ENCODE results near the gene CTXND2. TPM values are rescaled to one million over a fixed set of nuclear protein-coding genes. Genes with fewer than 3 reads are reported as not detected.
"Not testable (repeated sequence)": the region's sequence is repeated elsewhere in the genome, so short reads cannot be mapped to it uniquely, and the experiment has no call there.

CTXND2 gene
- not detected in 2 replicates for total RNA-seq (2014; rRNA removed)
- not detected for polyA plus RNA-seq (2012)

DNA sequence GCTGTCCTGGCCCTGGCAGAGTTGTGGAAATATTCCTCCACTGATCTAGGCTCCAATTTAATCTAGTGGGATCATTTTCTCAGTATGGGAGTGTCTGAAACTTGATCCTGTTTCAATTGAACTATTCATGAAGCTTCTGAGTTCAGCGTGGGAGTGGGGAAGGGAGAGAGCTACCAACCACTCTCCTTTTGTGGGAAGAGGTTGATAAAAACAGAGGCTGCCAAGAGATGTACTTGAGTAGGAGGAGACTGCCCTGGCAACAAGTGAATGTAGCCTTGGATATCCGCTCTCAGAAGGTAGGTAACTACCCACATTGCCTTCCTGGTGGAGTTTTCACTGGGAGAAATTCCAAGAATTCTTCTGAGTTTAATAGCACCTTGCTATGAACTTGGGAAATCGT lies at the start of gene CTXND2:
Gene CTXND2, plus strand, starts transcription at position 119 of the 400 bp plus-strand sequence. CDS start 25,179 bp downstream, outside the sequence.
- DNase-seq (ENCODE audit: low read depth), result no peak

- DNase-seq (ENCODE audit: low read depth), result not testable (repeated sequence)
Measured at GRCh38 chr1:150840850-150841249, 46.1 kb upstream of the CTXND2 start.

GRCh38 chr1:150841626-150842025 lies 45.3 kb upstream of the CTXND2 start:
- DNase-seq (ENCODE audit: low read depth), result no peak

DNA sequence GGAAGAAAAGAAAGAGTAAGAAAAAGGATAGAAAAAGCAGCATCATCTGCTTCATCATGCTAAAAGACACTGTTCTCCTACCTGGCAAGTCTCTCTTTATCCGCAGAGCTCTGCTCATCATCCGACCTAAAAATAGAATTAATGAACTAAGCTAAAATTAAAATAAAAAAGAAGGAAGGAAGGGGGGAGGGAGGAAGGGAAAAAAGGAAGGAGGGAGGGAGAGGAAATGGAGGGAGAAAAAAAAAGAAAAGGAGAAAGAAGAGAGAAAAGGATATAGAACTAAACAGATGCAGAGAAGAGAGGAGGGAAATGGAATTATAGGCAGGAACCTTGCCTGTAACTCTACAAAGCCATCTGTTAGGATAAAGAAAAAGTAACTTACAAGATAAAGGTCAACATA lies 44.6 kb upstream of the CTXND2 start:
- no peak for DNase-seq (ENCODE audit: low read depth)

DNA sequence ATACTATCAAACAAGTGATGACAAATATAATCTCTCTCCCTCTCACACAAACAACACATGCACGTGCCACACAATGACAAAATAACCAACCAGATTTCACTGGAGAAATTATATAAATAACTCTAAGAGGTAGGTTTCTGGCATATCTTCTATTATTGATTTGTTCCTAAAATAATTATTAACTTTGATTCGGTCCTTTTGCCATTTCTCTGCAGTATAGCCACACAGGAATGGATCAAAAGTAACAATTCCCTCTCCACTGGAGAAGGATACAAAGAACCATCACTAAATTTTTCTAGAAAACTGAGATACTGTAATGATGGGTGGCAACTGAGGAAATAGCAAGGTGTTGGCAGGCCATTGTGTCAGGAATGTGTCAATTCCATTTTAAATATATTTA lies 44.0 kb upstream of the CTXND2 start:
- DNase-seq (ENCODE audit: low read depth), result no peak

GRCh38 chr1:150843474-150843873 lies 43.5 kb upstream of the CTXND2 start:
- DNase-seq (ENCODE audit: low read depth), result no peak

GRCh38 chr1:150846473-150847146 lies 40.3 kb upstream of the CTXND2 start:
- DNase-seq (ENCODE audit: low read depth), result no peak

DNA sequence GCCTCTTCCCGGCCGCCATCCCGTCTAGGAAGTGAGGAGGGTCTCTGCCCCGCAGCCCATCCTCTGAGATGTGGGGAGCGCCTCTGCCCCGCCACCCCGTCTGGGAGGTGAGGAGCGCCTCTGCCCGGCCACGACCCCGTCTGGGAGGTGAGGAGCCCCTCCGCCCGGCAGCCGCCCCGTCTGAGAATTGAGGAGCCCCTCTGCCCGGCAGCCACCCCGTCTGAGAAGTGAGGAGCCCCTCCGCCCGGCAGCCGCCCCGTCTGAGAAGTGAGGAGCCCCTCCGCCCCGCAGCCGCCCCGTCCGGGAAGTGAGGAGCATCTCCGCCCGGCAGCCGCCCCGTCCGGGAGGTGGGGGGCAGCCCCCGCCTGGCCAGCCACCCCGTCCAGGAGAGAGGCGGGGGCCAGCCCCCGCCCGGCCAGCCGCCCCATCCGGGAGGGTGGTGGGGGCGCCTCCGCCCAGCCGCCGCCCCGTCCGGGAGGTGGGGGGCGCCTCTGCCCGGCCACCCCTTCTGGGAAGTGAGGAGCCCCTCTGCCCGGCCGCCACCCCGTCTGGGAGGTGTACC lies 36.1 kb upstream of the CTXND2 start:
- DNase-seq (ENCODE audit: low read depth), result not testable (repeated sequence)

DNA sequence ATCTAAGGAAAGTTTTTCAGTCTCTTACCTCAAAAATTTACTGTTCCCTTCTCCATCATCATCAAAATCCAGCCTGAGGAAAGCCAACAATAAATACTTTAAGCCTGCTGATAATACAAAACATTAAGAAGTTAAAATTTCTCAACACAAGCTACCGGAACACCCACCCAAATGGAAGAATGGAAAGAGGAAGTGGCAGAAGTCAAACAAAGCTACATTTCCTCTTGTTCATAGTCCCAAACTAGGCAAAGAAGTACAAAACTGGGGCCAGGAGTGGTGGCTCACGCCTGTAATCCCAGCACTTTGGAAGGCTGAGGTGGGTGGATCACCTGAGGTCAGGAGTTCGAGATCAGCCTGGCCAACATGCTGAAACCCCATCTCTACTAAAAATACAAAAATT lies 34.2 kb upstream of the CTXND2 start:
- DNase-seq (ENCODE audit: low read depth), result not testable (repeated sequence)

GRCh38 chr1:150863724-150864123 lies 23.2 kb upstream of the CTXND2 start:
- DNase-seq (ENCODE audit: low read depth), result no peak

DNA sequence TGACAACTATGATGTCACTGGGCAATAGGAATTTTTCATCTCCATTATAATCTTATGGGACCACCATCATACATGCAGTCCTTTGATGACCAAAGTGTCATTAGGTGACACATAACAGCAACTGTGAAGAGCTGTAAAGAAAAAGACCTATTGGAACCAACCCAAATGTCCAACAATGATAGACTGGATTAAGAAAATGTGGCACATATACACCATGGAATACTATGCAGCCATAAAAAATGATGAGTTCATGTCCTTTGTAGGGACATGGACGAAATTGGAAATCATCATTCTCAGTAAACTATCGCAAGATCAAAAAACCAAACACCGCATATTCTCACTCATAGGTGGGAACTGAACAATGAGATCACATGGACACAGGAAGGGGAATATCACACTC lies 22.7 kb upstream of the CTXND2 start:
- DNase-seq (ENCODE audit: low read depth), result not testable (repeated sequence)

- DNase-seq (ENCODE audit: low read depth), result no peak
Measured at GRCh38 chr1:150869683-150870082, 17.3 kb upstream of the CTXND2 start.

DNA sequence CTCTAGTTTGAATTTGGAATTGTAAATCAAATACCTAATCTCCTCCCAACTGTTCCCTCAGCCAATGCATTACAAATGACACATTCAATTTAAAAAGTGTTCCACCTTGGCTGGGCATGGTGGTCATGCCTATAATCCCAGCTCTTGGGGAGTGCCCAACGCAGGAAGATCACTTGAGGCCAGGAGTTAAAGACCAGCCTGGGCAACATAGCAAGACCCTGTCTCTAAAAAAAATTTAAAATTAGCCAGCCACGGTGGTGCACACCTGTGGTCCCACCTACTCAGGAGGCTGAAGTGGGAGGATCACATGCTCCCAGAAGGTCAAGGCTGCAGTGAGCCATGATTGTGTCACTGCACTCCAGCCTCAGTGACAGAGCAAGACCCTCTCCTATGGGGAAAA lies 14.4 kb upstream of the CTXND2 start:
- no peak for DNase-seq (ENCODE audit: low read depth)

- DNase-seq (ENCODE audit: low read depth), result no peak
Measured at GRCh38 chr1:150873521-150873920, 13.4 kb upstream of the CTXND2 start.

DNA sequence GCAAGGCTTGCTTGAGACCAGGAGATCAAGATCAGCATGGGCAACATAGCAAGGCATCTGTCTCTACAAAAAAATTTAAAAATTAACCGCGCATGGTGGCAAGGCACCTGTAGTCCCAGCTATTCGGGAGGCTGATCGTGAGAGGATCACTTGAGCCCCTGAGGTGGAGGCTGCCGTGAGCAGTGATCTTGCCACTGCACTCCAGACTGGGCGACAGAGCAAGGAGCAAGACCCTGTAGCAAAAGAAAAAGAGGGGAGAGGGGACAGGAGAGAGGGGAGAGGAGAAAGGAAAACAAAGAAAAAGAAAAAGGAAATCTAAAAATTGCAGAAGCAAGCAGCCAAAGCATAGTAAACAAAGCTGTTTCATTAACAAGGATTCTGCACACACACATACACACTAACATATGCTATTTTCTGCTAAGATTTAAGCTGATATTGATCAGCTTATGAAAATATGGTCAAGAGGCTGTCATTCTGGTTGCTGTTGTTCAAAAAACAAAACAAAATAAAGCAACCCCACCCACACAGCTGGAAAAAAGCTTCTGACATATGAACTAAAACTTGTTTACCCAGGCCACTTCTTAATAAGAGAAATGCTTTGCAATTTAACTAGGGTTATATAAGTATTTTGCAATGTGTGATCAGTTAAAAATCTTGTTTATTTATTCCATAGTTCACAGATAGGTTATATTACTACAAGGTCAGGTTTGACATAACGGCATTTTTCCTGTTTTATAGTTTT lies 12.3 kb upstream of the CTXND2 start:
- DNase-seq (ENCODE audit: low read depth), result no peak

- DNase-seq (ENCODE audit: low read depth), result no peak
Measured at GRCh38 chr1:150875197-150876118, 11.5 kb upstream of the CTXND2 start.

DNA sequence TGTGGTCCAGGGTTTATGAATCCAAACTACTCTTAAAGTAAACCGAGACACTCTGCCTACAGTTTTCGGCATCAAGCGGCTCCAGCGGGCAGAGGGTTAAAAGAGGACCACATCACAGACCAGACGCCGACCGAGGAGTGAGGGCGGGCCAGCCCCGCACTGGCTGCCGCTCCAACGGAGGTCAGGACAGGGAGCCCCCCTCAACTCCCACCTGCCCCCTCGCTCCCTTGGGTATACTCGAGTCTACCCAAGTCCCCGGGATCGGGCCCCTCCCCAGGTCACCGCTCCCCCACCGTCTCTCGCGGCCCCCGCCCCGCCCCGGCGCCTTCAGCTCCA lies 10.8 kb upstream of the CTXND2 start:
- DNase-seq (ENCODE audit: low read depth), result peak; percentile 56

- DNase-seq (ENCODE audit: low read depth), result not testable (repeated sequence)
Measured at GRCh38 chr1:150878931-150879330, 8.0 kb upstream of the CTXND2 start.

DNA sequence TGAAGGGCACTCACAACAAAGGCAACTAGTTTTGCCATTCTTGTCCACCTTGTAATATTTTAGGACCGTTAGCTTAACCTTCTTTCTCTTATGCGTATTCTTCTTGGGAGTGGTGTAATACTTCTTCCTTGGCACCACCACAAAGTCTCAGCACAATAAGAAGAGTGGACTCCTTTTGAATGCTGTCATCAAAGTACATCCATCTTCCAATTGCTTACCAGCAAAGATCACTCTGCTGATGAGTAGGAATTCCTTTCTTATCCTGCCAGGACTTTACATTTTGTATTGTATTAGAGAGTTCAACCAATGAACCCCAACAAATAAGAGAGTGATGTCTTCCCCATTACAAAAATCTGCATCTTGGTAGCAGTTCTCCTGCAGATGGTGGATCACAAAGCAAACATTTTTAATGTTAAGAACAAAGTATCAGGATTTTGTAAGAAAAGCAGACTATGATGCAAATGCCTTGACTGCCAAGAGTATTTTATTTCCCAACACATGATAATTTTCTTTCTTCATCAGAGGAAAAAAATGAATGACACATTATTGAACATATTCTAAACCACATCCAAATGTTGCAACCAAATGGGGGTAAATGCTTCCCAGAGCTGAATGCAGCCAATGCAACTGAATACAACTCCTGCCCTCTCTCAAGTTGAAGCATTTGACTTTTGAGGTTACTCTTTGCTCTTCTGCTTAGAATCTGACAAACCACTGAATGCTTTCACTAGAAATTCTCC lies 5.4 kb upstream of the CTXND2 start:
- peak; percentile 95 for DNase-seq (ENCODE audit: low read depth)

DNA sequence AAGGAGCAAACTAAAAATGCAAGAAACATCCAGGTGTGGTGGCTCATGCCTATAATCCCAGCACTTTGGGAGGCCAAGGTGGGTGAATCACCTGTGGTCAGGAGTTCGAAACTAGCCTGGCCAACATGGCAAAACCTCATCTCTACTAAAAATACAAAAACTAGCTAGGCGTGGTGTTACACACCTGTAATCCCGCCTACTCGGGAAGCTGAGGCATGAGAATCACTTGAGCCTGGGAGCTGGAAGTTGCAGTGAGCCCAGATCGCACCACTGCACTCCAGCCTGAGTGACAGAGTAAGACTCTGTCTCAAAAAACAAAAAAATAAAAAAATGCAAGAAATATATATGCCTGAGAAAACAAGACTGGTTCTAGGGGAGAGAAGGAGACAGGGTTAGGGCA lies 3.8 kb upstream of the CTXND2 start:
- DNase-seq (ENCODE audit: low read depth), result not testable (repeated sequence)

- DNase-seq (ENCODE audit: low read depth), result no peak
Measured at GRCh38 chr1:150888727-150889126, 1.8 kb downstream of the CTXND2 start.
